Measurements from ENCODE around the gene ZNF296. TPM values are rescaled to one million over a fixed set of nuclear protein-coding genes. Genes with fewer than 3 reads are reported as not detected.

The ZNF296 gene
- total and polyA plus RNA-seq, 2 of the 13 experiments (the other 11 are each of a cell fraction or from before 2014, with no cell fraction given), result 0.26 to 0.62 TPM

- TF ChIP-seq ATF6 (CRISPR knock-in tag; conservative IDR thresholded peaks at IDR 0.05) (no peak), ZNF513 (CRISPR knock-in tag; conservative IDR thresholded peaks at IDR 0.05) (no peak), ZFP37 (CRISPR knock-in tag; IDR thresholded peaks at IDR 0.05; ENCODE audit: borderline replicate concordance) (no peak), ZNF501 (CRISPR knock-in tag; IDR thresholded peaks at IDR 0.05) (peak; percentile 80), ZNF234 (CRISPR knock-in tag; conservative IDR thresholded peaks at IDR 0.05) (no peak), CCAR2 (optimal IDR thresholded peaks at IDR 0.05; ENCODE audit: low read depth, low read length) (no peak), SIN3B (IDR thresholded peaks at IDR 0.05; ENCODE audit: low read length) (peak; percentile 75; the same call in 1 of the 2 replicates), NFATC3 (CRISPR knock-in tag; IDR thresholded peaks at IDR 0.05) (no peak), CREB1 (IDR thresholded peaks at IDR 0.05) (peak; percentile 40; the same call in 1 of the 2 replicates), CREB1 (CRISPR knock-in tag; IDR thresholded peaks at IDR 0.05) (peak; percentile 83), MYC (CRISPR knock-in tag; IDR thresholded peaks at IDR 0.05; ENCODE audit: borderline replicate concordance) (peak; percentile 63; the same call in 1 of the 2 replicates), DNMT1 (CRISPR knock-in tag; IDR thresholded peaks at IDR 0.05) (0 out of 2 replicates have a peak, but pooled peaks have one; percentile 17), PRPF4 (IDR thresholded peaks at IDR 0.05; ENCODE audit: low read depth, low read length, poor library complexity, severe bottlenecking) (no peak), MAFG (CRISPR knock-in tag; IDR thresholded peaks at IDR 0.05) (no peak), KLF16 (CRISPR knock-in tag; IDR thresholded peaks at IDR 0.05) (peak in 1 of 2 experiments; percentile 54; a peak in 1 of 4 replicates), REL (CRISPR knock-in tag; conservative IDR thresholded peaks at IDR 0.05) (0 out of 2 replicates have a peak, but pooled peaks have one; percentile 43), ZBTB14 (CRISPR knock-in tag; IDR thresholded peaks at IDR 0.05) (peak; percentile 98), TBL1XR1 (IDR thresholded peaks at IDR 0.05; ENCODE audit: borderline replicate concordance, low read length, partially characterized antibody) (no peak), SKI (IDR thresholded peaks at IDR 0.05; ENCODE audit: partially characterized antibody) (peak; percentile 93)
- TF ChIP-seq, protein P1, sequence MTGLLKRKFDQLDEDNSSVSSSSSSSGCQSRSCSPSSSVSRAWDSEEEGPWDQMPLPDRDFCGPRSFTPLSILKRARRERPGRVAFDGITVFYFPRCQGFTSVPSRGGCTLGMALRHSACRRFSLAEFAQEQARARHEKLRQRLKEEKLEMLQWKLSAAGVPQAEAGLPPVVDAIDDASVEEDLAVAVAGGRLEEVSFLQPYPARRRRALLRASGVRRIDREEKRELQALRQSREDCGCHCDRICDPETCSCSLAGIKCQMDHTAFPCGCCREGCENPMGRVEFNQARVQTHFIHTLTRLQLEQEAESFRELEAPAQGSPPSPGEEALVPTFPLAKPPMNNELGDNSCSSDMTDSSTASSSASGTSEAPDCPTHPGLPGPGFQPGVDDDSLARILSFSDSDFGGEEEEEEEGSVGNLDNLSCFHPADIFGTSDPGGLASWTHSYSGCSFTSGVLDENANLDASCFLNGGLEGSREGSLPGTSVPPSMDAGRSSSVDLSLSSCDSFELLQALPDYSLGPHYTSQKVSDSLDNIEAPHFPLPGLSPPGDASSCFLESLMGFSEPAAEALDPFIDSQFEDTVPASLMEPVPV (CRISPR knock-in tag; IDR thresholded peaks at IDR 0.05), result peak; percentile 37; the same call in 1 of the 2 replicates
- TF ChIP-seq, protein P2, sequence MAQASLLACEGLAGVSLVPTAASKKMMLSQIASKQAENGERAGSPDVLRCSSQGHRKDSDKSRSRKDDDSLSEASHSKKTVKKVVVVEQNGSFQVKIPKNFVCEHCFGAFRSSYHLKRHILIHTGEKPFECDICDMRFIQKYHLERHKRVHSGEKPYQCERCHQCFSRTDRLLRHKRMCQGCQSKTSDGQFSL (CRISPR knock-in tag; IDR thresholded peaks at IDR 0.05), result no peak
Measured at GRCh38 chr19:45092747-45093678, 16.7 kb upstream of the ZNF296 start, which contains the start of gene PPP1R37 (continued).
